ENCODE results near the gene DYNLT4. TPM values are rescaled to one million over a fixed set of nuclear protein-coding genes. Genes with fewer than 3 reads are reported as not detected.

The DYNLT4 gene
- total and polyA plus RNA-seq, 2 of the 13 experiments (the other 11 are each of a cell fraction or from before 2014, with no cell fraction given) = 0.77 TPM; not detected in 1

- H3K9me3 ChIP-seq (ENCODE audit: low read length) = no peaks in the 10 kb centered on the region
- no peak overlapping the region for H3K4me3 ChIP-seq (replicated peaks in 1 of 3; ENCODE audit: insufficient read depth in 1 of 3, low read depth in 2 of 3, low read length in 3 of 3)
- H3K36me3 ChIP-seq (replicated peaks in 1 of 2; ENCODE audit: control insufficient read depth in 1 of 2, insufficient read depth in 2 of 2, low read length in 2 of 2) = no peaks in the 10 kb centered on the region
- no peak overlapping the region for H2AFZ ChIP-seq (ENCODE audit: low read length)
- H3K4me2 ChIP-seq (ENCODE audit: low read depth, low read length) = no peak overlapping the region
- WGBS (ENCODE audit: low lambda C conversion rate) = 97% methylated on average over 43 of the region's 48 CpGs
- intact Hi-C loops (cut with micrococcal nuclease; ENCODE audit: unreplicated experiment) (no loop called here), in situ Hi-C loops (cut with HindIII; ENCODE audit: extremely low pct_ligation_motif_present, low pct_unique_long_range_greater_than_20kb) (no loop called here)
- H3K27me3 ChIP-seq (ENCODE audit: control insufficient read depth in 1 of 2, insufficient read depth in 2 of 2, low read length in 2 of 2) = no peaks in the 10 kb centered on the region
- H3K27ac ChIP-seq (ENCODE audit: extremely low read length, insufficient read depth, low read length) = no peak overlapping the region
- DNase-seq (ENCODE audit: low spot score) (no peak), ATAC-seq (no peak), FAIRE-seq (no peak)
- no peak overlapping the region for H3K9ac ChIP-seq (ENCODE audit: insufficient read depth, low read depth, low read length)
- H4K20me1 ChIP-seq (ENCODE audit: insufficient read depth, low read length) = no peaks in the 10 kb centered on the region
- CTCF ChIA-PET (ENCODE audit: low intra/inter-chr PET ratio, low total read pairs) = no interaction called here
- no TSS peak for BruUV-seq (replicated peaks)
- peaks cover 11% of the 10 kb centered on the region for H3K79me2 ChIP-seq (ENCODE audit: insufficient read depth, low read length)
- peaks cover 53% of the 10 kb centered on the region for H3K4me1 ChIP-seq (ENCODE audit: insufficient read depth, low read length)
- POLR2A ChIA-PET = interaction anchor here (1.5 to 12.9 kb wide), 2 partner anchors 9 to 13 kb away, joined by 4 to 570 read pairs; partner anchors contain the start of gene PLK3
- TF ChIP-seq RBFOX2 (IDR thresholded peaks at IDR 0.05; ENCODE audit: low read depth, low read length) (peak; percentile 63; the same call in 1 of the 2 replicates), AGO2 (optimal IDR thresholded peaks at IDR 0.05; ENCODE audit: low read depth, low read length) (peak; percentile 31), ZNF724P (CRISPR knock-in tag; IDR thresholded peaks at IDR 0.05; ENCODE audit: borderline replicate concordance) (no peak), MTA1 (CRISPR knock-in tag; IDR thresholded peaks at IDR 0.05; ENCODE audit: borderline replicate concordance) (0 out of 2 replicates have a peak, but pooled peaks have one; percentile 29), YEATS4 (CRISPR knock-in tag; IDR thresholded peaks at IDR 0.05; ENCODE audit: borderline replicate concordance) (no peak)
These were observed 5.8 kb upstream of the DYNLT4 start for GRCh38 chr1:44812822-44813543.

GRCh38 chr1:44811234-44811633 is 4.1 kb upstream of the DYNLT4 start:
- H3K27me3 ChIP-seq (ENCODE audit: control insufficient read depth in 1 of 2, insufficient read depth in 2 of 2, low read length in 2 of 2) = no peaks in the 10 kb centered on the region
- ChIA-PET POLR2A (interaction anchor here (6.1 to 12.9 kb wide), 2 partner anchors 11 to 12 kb away, joined by 237 to 570 read pairs; partner anchors contain the start of gene PLK3), CTCF (ENCODE audit: low intra/inter-chr PET ratio, low total read pairs) (interaction anchor here (1.0 kb wide), 1 partner anchor 11 kb away, joined by 3 read pairs; the partner anchor contains the start of gene PLK3)
- no TSS peak for BruUV-seq (replicated peaks)
- H3K9me3 ChIP-seq (ENCODE audit: low read length) = no peaks in the 10 kb centered on the region
- in situ Hi-C loops (cut with HindIII; ENCODE audit: extremely low pct_ligation_motif_present, low pct_unique_long_range_greater_than_20kb) = no loop called here
- H3K27ac ChIP-seq (ENCODE audit: extremely low read length, insufficient read depth, low read length) = no peak overlapping the region
- WGBS (ENCODE audit: low lambda C conversion rate) = 86% methylated on average over 8 of the region's 8 CpGs
- no peaks in the 10 kb centered on the region for H3K36me3 ChIP-seq (replicated peaks in 1 of 2; ENCODE audit: control insufficient read depth in 1 of 2, insufficient read depth in 2 of 2, low read length in 2 of 2)
- H2AFZ ChIP-seq (ENCODE audit: low read length) = no peak overlapping the region
- no peak overlapping the region for H3K4me3 ChIP-seq (replicated peaks in 1 of 3; ENCODE audit: insufficient read depth in 1 of 3, low read depth in 2 of 3, low read length in 3 of 3)
- peaks cover 11% of the 10 kb centered on the region for H3K79me2 ChIP-seq (ENCODE audit: insufficient read depth, low read length)
- no peak for ATAC-seq
- intact Hi-C loops (cut with micrococcal nuclease; ENCODE audit: unreplicated experiment) = no loop called here
- TF ChIP-seq BCL3 (CRISPR knock-in tag; IDR thresholded peaks at IDR 0.05) = no peak
- TF ChIP-seq SOX13 (IDR thresholded peaks at IDR 0.05) = no peak
- TF ChIP-seq SOX13 (CRISPR knock-in tag; conservative IDR thresholded peaks at IDR 0.05 in 1 of 2, IDR thresholded peaks at IDR 0.05 in 1 of 2) = 0 out of 4 replicates have a peak, but pooled peaks of 1 of the 2 experiments have one; percentile 54
- no peak for TF ChIP-seq FOXJ3 (CRISPR knock-in tag; IDR thresholded peaks at IDR 0.05; ENCODE audit: borderline replicate concordance)
- no peak for DNase-seq (ENCODE audit: low spot score)
- no peak overlapping the region for H3K4me2 ChIP-seq (ENCODE audit: low read depth, low read length)
- H3K9ac ChIP-seq (ENCODE audit: insufficient read depth, low read depth, low read length) = no peak overlapping the region
- peaks cover 71% of the 10 kb centered on the region for H3K4me1 ChIP-seq (ENCODE audit: insufficient read depth, low read length)
- no peak for FAIRE-seq
- H4K20me1 ChIP-seq (ENCODE audit: insufficient read depth, low read length) = no peaks in the 10 kb centered on the region
